ENCODE measurements around the gene MEN1. TPM values are rescaled to one million over a fixed set of nuclear protein-coding genes. Genes with fewer than 3 reads are reported as not detected.

MEN1 gene
- total RNA-seq, 6 donors from 2014 or later = 15.4 to 47.1 (median 24.4) TPM

DNA sequence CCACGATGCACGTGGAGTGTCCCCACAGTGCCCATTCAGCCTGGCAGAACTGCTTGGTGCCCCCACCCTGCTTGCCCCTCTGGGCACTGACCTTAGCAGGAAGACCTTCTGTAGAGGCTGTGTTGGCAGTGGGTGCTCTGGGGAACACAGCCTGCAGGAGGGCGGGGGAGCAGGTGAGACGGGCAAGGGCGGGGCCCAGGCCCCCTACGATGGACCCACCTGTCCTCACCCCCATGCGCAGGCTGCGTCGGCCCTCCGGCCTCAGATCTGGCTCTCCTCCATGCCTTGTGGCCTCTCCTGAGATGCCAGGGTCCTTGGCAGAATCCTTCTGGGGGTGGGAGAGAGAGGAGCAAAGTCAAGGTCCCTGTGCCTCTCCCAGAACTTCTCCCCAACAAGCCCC is 23.2 kb upstream of the MEN1 start:
- DNase-seq = peak in 1 of 2 donors; percentile 76
- no peaks in the 10 kb centered on the region for H3K9me3 ChIP-seq
- peaks cover 0 to 3% (median 0%) of the 10 kb centered on the region in 4 donors for H3K4me1 ChIP-seq
- H3K4me3 ChIP-seq = no peak overlapping the region
- H3K27me3 ChIP-seq = no peaks in the 10 kb centered on the region
- ATAC-seq (ENCODE audit: low FRiP score in 2 of 2) = no peak
- no peak overlapping the region for H3K27ac ChIP-seq
- H3K36me3 ChIP-seq = peaks cover 2 to 64% (median 41%) of the 10 kb centered on the region in 4 donors
- TF ChIP-seq POLR2AphosphoS5 (IDR thresholded peaks at IDR 0.05) (no peak), EP300 (IDR thresholded peaks at IDR 0.05) (no peak), POLR2A (IDR thresholded peaks at IDR 0.05) (no peak)
- TF ChIP-seq, protein P1, sequence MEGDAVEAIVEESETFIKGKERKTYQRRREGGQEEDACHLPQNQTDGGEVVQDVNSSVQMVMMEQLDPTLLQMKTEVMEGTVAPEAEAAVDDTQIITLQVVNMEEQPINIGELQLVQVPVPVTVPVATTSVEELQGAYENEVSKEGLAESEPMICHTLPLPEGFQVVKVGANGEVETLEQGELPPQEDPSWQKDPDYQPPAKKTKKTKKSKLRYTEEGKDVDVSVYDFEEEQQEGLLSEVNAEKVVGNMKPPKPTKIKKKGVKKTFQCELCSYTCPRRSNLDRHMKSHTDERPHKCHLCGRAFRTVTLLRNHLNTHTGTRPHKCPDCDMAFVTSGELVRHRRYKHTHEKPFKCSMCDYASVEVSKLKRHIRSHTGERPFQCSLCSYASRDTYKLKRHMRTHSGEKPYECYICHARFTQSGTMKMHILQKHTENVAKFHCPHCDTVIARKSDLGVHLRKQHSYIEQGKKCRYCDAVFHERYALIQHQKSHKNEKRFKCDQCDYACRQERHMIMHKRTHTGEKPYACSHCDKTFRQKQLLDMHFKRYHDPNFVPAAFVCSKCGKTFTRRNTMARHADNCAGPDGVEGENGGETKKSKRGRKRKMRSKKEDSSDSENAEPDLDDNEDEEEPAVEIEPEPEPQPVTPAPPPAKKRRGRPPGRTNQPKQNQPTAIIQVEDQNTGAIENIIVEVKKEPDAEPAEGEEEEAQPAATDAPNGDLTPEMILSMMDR (IDR thresholded peaks at IDR 0.05) = no peak
- 90 to 100% methylated on average over 2 to 10 of the region's 10 CpGs for WGBS, 2 donors

DNA sequence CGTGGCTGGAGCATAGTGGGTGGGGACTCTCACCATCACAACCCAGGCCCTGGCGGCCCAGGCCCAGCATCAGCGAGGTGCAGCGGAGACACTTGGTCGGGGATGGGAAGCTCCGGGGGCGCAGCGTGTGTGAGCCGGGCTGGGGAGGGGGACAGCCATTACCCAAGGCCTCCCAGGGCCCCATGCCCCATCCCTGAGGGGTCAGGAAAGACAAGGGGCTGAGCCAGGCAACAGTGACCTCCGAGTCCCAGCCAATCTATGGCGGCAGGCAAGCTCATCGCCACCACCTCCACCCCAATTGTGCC is 22.8 kb upstream of the MEN1 start:
- peaks cover 0 to 3% (median 0%) of the 10 kb centered on the region in 4 donors for H3K4me1 ChIP-seq
- H3K4me3 ChIP-seq = no peak overlapping the region
- 86% methylated on average over 11 of the region's 12 CpGs; no CpG with 5 or more reads in 1 of the 2 donors for WGBS, 2 donors
- H3K27me3 ChIP-seq = no peaks in the 10 kb centered on the region
- DNase-seq = peak in 1 of 2 donors; percentile 74
- TF ChIP-seq EP300 (IDR thresholded peaks at IDR 0.05) (no peak), POLR2AphosphoS5 (IDR thresholded peaks at IDR 0.05) (no peak)
- H3K9me3 ChIP-seq = no peaks in the 10 kb centered on the region
- no peak overlapping the region for H3K27ac ChIP-seq
- H3K36me3 ChIP-seq = peaks cover 2 to 60% (median 37%) of the 10 kb centered on the region in 4 donors
- no peak for ATAC-seq (ENCODE audit: low FRiP score in 2 of 2)

DNA sequence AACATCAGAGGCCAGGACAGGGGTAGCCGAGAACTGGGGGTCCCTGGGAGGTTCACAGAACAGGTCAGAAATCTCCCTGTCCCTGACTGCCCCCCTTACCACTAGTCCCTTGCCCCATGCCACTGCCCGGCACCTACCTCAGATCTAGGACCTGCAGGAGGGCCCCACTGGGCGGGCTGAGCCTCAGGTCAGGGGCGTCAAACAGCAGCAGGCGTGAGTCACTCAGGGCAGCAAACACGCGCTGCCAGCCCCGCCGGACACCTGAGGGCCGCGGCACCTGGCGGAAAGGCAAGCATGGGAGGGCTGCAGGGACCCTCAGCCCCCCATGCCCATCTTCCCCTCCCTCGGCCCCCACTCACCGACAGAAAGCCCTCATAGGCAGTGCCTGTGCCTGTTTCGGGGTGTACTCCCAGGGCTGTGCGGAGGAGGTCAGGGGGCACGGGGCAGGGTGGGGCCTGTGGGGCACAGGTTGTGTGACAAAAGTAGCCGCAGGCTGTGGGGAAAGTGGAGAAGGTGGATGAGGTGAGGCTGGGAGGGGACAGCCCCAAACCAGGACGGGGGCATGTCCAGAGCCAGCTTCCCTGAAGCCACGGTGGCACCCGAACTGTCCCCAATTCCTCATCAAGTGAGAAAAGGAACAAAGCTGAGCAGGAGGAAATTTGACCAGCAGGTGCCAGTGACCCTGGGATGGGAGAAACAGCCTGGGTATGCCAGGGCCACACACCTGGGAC is 22.3 kb upstream of the MEN1 start:
- Histone ChIP-seq H3K4me1 (peaks cover 0 to 3% (median 0%) of the 10 kb centered on the region in 4 donors), H3K9me3 (no peaks in the 10 kb centered on the region), H3K27ac (no peak overlapping the region), H3K4me3 (no peak overlapping the region), H3K27me3 (no peaks in the 10 kb centered on the region), H3K36me3 (peaks cover 2 to 55% (median 33%) of the 10 kb centered on the region in 4 donors)
- ATAC-seq (ENCODE audit: low FRiP score in 2 of 2) (no peak), DNase-seq (peak in 1 of 2 donors; percentile 62)
- WGBS, 2 donors = 94 to 97% methylated on average over 10 to 21 of the region's 21 CpGs
- TF ChIP-seq EP300 (IDR thresholded peaks at IDR 0.05) (no peak), POLR2A (IDR thresholded peaks at IDR 0.05) (no peak), POLR2AphosphoS5 (IDR thresholded peaks at IDR 0.05) (no peak)
- TF ChIP-seq, protein P1 (IDR thresholded peaks at IDR 0.05) = no peak

DNA sequence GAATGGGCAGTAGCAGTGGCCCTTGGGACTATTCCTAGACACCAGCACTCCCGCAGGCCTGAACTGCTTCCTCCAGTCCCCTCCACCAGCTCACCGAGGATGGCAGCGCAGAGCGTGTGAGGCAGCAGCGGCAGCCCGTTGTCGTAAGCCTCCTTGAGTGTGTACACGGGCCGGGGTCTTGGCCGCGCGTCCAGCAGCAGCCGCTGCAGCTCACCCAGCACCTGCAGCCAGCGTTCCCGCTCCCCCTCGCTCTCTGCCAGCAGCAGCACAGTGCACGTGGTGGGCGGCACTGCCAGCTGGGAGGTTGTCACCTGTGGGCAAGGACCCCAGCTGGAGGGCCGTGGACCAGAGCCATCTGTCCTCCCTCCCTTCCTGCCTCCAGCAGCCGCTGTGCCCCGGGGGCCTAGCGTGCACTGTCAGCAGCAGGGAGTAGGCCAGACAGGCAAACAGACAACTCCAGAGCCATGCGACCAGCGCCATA is 21.1 kb upstream of the MEN1 start:
- ATAC-seq (ENCODE audit: low FRiP score in 2 of 2) (no peak), DNase-seq (peak in 1 of 2 donors; percentile 82)
- no peak overlapping the region for H3K27ac ChIP-seq
- no peaks in the 10 kb centered on the region for H3K27me3 ChIP-seq
- peaks cover 2 to 64% (median 31%) of the 10 kb centered on the region in 4 donors for H3K36me3 ChIP-seq
- TF ChIP-seq POLR2A (IDR thresholded peaks at IDR 0.05) = no peak
- no peak for TF ChIP-seq EP300 (IDR thresholded peaks at IDR 0.05)
- H3K4me1 ChIP-seq = peaks cover 0 to 3% (median 0%) of the 10 kb centered on the region in 4 donors
- no peak overlapping the region for H3K4me3 ChIP-seq
- 83 to 90% methylated on average over 5 to 8 of the region's 24 CpGs for WGBS, 2 donors
- H3K9me3 ChIP-seq = no peaks in the 10 kb centered on the region

DNA sequence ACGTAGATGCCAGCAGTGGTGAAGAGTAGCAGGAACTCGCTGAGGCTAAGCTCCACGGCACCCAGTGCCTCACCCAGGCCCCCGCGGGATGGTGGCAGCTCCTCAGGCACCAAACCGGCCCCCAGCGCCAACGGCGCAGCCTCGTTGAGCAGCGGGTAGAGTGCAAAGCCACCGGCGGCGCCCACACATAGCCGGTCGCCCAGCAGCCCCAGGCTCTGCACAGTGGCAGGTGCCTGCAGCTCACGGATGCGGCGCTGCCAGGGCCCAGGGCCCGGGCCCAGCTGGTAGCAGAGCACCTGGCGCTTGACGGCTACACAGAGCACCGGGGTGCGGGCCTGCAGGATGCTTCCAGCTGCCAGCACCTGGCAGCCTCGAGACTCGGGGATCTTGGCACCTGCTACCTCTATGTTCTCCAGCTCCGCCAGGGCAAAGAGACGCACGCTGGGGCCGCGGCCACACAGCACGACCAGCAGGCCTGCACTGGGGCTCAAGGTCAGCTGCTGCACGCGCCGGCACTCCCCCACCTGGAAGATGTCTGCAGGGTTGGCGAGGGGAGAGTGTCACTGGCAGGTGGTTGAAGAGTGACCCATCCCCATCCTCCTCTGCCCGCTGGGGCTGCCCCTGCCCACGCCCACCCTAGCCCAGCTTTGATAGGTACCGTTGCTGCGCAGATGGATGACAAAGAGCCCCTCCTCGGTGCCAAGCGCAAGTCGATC is 19.3 kb upstream of the MEN1 start:
- Histone ChIP-seq H3K9me3 (no peaks in the 10 kb centered on the region), H3K27ac (no peak overlapping the region), H3K36me3 (peaks cover 2 to 62% (median 31%) of the 10 kb centered on the region in 4 donors), H3K27me3 (no peaks in the 10 kb centered on the region), H3K4me3 (no peak overlapping the region), H3K4me1 (no peaks in the 10 kb centered on the region)
- ATAC-seq (ENCODE audit: low FRiP score in 2 of 2) (no peak), DNase-seq (peak in 1 of 2 donors; percentile 81)
- 91 to 94% methylated on average over 18 to 41 of the region's 43 CpGs for WGBS, 2 donors
- TF ChIP-seq POLR2A (IDR thresholded peaks at IDR 0.05) = no peak
- TF ChIP-seq, protein P1 (IDR thresholded peaks at IDR 0.05) = no peak
- TF ChIP-seq EP300 (IDR thresholded peaks at IDR 0.05) = no peak
- TF ChIP-seq POLR2AphosphoS5 (IDR thresholded peaks at IDR 0.05) = no peak

All from upper lobe of left lung (tissue), 6 donors.